Trophoblast cell (in vitro differentiated cells and primary cell): ENCODE results near the gene FBXW2.
A peak's percentile ranks its signal among the peaks of the same experiment; 100 is the strongest.

Source experiments
- DNase-seq, 2 donors: peaks; one replicate each; pipeline ENCODE4 v3.0.0-alpha.2; 2016
- H2AFZ ChIP-seq: 2 replicates; pipeline ENCODE4 v1.6.1; 2013; ENCODE audit warnings: low read length, moderate library complexity, mild to moderate bottlenecking; ENCODE audit not compliant: insufficient read depth, poor library complexity
- H2AK5ac ChIP-seq: 2 replicates; pipeline ENCODE4 v1.6.1; 2013; ENCODE audit warnings: mild to moderate bottlenecking, low read length
- H2BK120ac ChIP-seq: 2 replicates; pipeline ENCODE4 v1.6.1; 2013; ENCODE audit warnings: low read length, mild to moderate bottlenecking, moderate library complexity; ENCODE audit not compliant: insufficient read depth, poor library complexity
- H2BK12ac ChIP-seq: 2 replicates; pipeline ENCODE4 v1.6.1; 2013; ENCODE audit warnings: mild to moderate bottlenecking, low read length, moderate library complexity
- H2BK5ac ChIP-seq: 2 replicates; pipeline ENCODE4 v1.6.1; 2013; ENCODE audit warnings: low read length, low read depth, moderate library complexity, mild to moderate bottlenecking; ENCODE audit not compliant: poor library complexity
- H3K14ac ChIP-seq: 2 replicates; pipeline ENCODE4 v1.6.1; 2013; ENCODE audit warnings: mild to moderate bottlenecking, low read length
- H3K18ac ChIP-seq: 2 replicates; pipeline ENCODE4 v1.6.1; 2013; ENCODE audit warnings: mild to moderate bottlenecking, low read length
- H3K23ac ChIP-seq: 2 replicates; pipeline ENCODE4 v1.6.1; 2013; ENCODE audit warnings: low read length
- H3K27ac ChIP-seq: 2 replicates; pipeline ENCODE4 v1.5.1; 2013; ENCODE audit warnings: low read depth, mild to moderate bottlenecking, inconsistent platforms, low read length, moderate library complexity
- H3K27me3 ChIP-seq: 2 replicates; pipeline ENCODE4 v1.6.1; 2013; ENCODE audit warnings: inconsistent platforms, mild to moderate bottlenecking, low read length, moderate library complexity; ENCODE audit not compliant: insufficient read depth
- H3K36me3 ChIP-seq, 2 experiments: 1 replicate in 1 of 2; 2 replicates in 1 of 2; pipeline ENCODE4 v1.6.1; 2013; ENCODE audit warnings: low read length in 2 of 2, mild to moderate bottlenecking in 2 of 2, moderate library complexity in 1 of 2; ENCODE audit not compliant: insufficient read depth in 2 of 2, control insufficient read depth in 1 of 2
- H3K4ac ChIP-seq: 2 replicates; pipeline ENCODE4 v1.6.1; 2013; ENCODE audit warnings: low read depth, mild to moderate bottlenecking, low read length, moderate library complexity
- H3K4me1 ChIP-seq, 2 experiments: 1 replicate in 1 of 2; 2 replicates in 1 of 2; pipeline ENCODE4 v1.6.1; 2013; ENCODE audit warnings: low read length in 2 of 2, mild to moderate bottlenecking in 2 of 2, moderate library complexity in 1 of 2; ENCODE audit not compliant: insufficient read depth in 2 of 2, control insufficient read depth in 1 of 2
- H3K4me2 ChIP-seq: 2 replicates; pipeline ENCODE4 v1.6.1; 2013; ENCODE audit warnings: inconsistent platforms, mild to moderate bottlenecking, low read length, moderate library complexity
- H3K4me3 ChIP-seq: 2 replicates; pipeline ENCODE4 v1.5.1; 2013; ENCODE audit warnings: mild to moderate bottlenecking, low read depth, low read length, inconsistent platforms
- H3K79me1 ChIP-seq: one replicate; pipeline ENCODE4 v1.6.1; 2013; ENCODE audit warnings: low read length
- H3K79me2 ChIP-seq: 2 replicates; pipeline ENCODE4 v1.6.1; 2013; ENCODE audit warnings: low read length, mild to moderate bottlenecking; ENCODE audit not compliant: control insufficient read depth, insufficient read depth, poor library complexity
- H3K9ac ChIP-seq: 2 replicates; pipeline ENCODE4 v1.6.1; 2013; ENCODE audit warnings: mild to moderate bottlenecking, low read length
- H3K9me3 ChIP-seq: 2 replicates; pipeline ENCODE4 v1.6.1; 2013; ENCODE audit warnings: low read depth, mild to moderate bottlenecking, control low read depth, inconsistent platforms, low read length; ENCODE audit not compliant: insufficient read depth
- H4K12ac ChIP-seq: 2 replicates; pipeline ENCODE4 v1.6.1; 2013; ENCODE audit warnings: low read depth, mild to moderate bottlenecking, low read length, moderate library complexity
- H4K8ac ChIP-seq: 2 replicates; pipeline ENCODE4 v1.6.1; 2013; ENCODE audit warnings: low read depth, mild to moderate bottlenecking, low read length, moderate library complexity
- H4K91ac ChIP-seq: one replicate; pipeline ENCODE4 v1.6.1; 2013; ENCODE audit warnings: low read depth, mild to moderate bottlenecking, low read length, moderate library complexity
- WGBS: extraction: QIAGEN DNeasy Blood & Tissue Kit; methylation state at CpG from one replicate; pipeline ENCODE4 v1.1.7; 2013; ENCODE audit warnings: missing lambda C conversion rate; ENCODE audit not compliant: insufficient read length, insufficient coverage; ENCODE audit errors: extremely low coverage; 5-methylcytosine and 5-hydroxymethylcytosine counted together

The FBXW2 gene

GRCh38 chr9:120776788-120777187 lies 16.4 kb downstream of the FBXW2 start:
- no peak overlapping the region for H4K91ac ChIP-seq
- H3K36me3 ChIP-seq = peaks cover 6 to 18% of the 10 kb centered on the region in 2 experiments
- no peak overlapping the region for H2AFZ ChIP-seq
- no peak overlapping the region for H2AK5ac ChIP-seq
- no peak overlapping the region for H3K4ac ChIP-seq
- no peak overlapping the region for H3K4me2 ChIP-seq
- no peak overlapping the region for H3K9ac ChIP-seq
- H3K4me3 ChIP-seq = no peak overlapping the region
- no peak overlapping the region for H2BK12ac ChIP-seq
- no peaks in the 10 kb centered on the region for H3K4me1 ChIP-seq
- WGBS = no CpG with 5 or more reads among the region's 1 CpG
- H3K9me3 ChIP-seq = no peaks in the 10 kb centered on the region
- H2BK120ac ChIP-seq = no peak overlapping the region
- no peak overlapping the region for H3K23ac ChIP-seq
- H3K27me3 ChIP-seq = no peaks in the 10 kb centered on the region
- H3K18ac ChIP-seq = no peak overlapping the region
- no peaks in the 10 kb centered on the region for H3K79me2 ChIP-seq
- no peak overlapping the region for H3K27ac ChIP-seq
- DNase-seq = no peak
- no peak overlapping the region for H2BK5ac ChIP-seq
- H4K8ac ChIP-seq = no peak overlapping the region
- H4K12ac ChIP-seq = no peak overlapping the region
- no peak overlapping the region for H3K14ac ChIP-seq
- H3K79me1 ChIP-seq = no peaks in the 10 kb centered on the region

DNA sequence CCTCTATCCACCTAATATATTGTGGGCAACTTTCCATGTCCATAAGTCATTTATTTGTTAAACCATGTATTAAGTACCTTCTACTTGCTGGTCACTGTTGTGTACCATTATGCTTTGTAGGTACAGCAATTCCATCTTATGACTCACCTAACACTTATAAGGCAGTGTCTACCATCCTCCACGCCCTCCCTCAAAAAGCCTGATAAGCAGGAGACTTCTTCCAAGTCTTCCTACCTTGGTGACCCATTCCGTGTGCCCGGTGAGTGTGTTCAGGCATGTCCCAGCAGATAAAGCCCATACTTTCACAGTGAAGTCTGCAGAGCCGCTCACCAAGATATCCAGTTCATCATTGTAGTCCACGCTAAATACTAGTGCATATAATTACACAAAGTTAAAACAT lies 17.4 kb downstream of the FBXW2 start:
- H3K4me2 ChIP-seq = no peak overlapping the region
- H4K91ac ChIP-seq = no peak overlapping the region
- H3K27me3 ChIP-seq = no peaks in the 10 kb centered on the region
- H3K23ac ChIP-seq = no peak overlapping the region
- H3K14ac ChIP-seq = no peak overlapping the region
- H3K79me1 ChIP-seq = no peaks in the 10 kb centered on the region
- peak; percentile 39 to 42 for DNase-seq
- no peak overlapping the region for H2BK120ac ChIP-seq
- H3K4me1 ChIP-seq = no peaks in the 10 kb centered on the region
- H2AFZ ChIP-seq = no peak overlapping the region
- H2BK12ac ChIP-seq = no peak overlapping the region
- peaks cover 7 to 21% of the 10 kb centered on the region in 2 experiments for H3K36me3 ChIP-seq
- no peaks in the 10 kb centered on the region for H3K79me2 ChIP-seq
- no CpG with 5 or more reads among the region's 5 CpGs for WGBS
- H2BK5ac ChIP-seq = no peak overlapping the region
- H3K9me3 ChIP-seq = no peaks in the 10 kb centered on the region
- no peak overlapping the region for H4K12ac ChIP-seq
- H3K9ac ChIP-seq = no peak overlapping the region
- H2AK5ac ChIP-seq = no peak overlapping the region
- no peak overlapping the region for H3K4me3 ChIP-seq
- H3K4ac ChIP-seq = no peak overlapping the region
- H4K8ac ChIP-seq = no peak overlapping the region
- no peak overlapping the region for H3K27ac ChIP-seq
- H3K18ac ChIP-seq = no peak overlapping the region

DNA sequence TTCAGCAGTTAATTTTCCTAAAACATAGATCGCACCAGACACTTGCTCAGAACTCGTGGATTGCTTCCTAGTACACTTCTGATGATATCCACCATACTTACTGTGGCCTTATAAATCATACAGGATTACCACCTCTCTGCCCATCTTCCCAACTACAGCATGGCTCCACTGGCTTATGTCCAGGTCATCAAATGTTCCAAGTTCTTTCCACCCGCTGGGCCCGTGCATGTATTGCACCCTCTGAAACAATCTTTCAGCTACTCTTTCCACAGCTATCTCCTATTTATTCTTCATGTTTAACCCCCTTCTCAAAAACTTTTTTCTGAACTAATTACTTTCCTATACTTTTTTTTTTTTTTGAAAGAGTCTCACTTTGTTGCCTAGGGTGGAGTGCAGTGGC lies 18.5 kb downstream of the FBXW2 start:
- no CpG with 5 or more reads among the region's 4 CpGs for WGBS
- Histone ChIP-seq H4K8ac (no peak overlapping the region), H2BK12ac (no peak overlapping the region)

GRCh38 chr9:120773256-120773655 lies 20.0 kb downstream of the FBXW2 start:
- no peak overlapping the region for H3K4me2 ChIP-seq
- no CpG with 5 or more reads among the region's 3 CpGs for WGBS
- no peaks in the 10 kb centered on the region for H3K4me1 ChIP-seq
- no peak overlapping the region for H3K4ac ChIP-seq
- no peak overlapping the region for H2BK5ac ChIP-seq
- no peak overlapping the region for H3K4me3 ChIP-seq
- no peak overlapping the region for H3K27ac ChIP-seq
- H3K79me2 ChIP-seq = no peaks in the 10 kb centered on the region
- H4K8ac ChIP-seq = no peak overlapping the region
- no peak overlapping the region for H3K14ac ChIP-seq
- H2AFZ ChIP-seq = no peak overlapping the region
- no peak overlapping the region for H2BK120ac ChIP-seq
- no peak overlapping the region for H4K12ac ChIP-seq
- no peaks in the 10 kb centered on the region for H3K79me1 ChIP-seq
- H3K9ac ChIP-seq = no peak overlapping the region
- no peak overlapping the region for H3K23ac ChIP-seq
- no peak overlapping the region for H2AK5ac ChIP-seq
- no peak overlapping the region for H2BK12ac ChIP-seq
- no peaks in the 10 kb centered on the region for H3K9me3 ChIP-seq
- DNase-seq = no peak
- no peak overlapping the region for H4K91ac ChIP-seq
- H3K18ac ChIP-seq = no peak overlapping the region
- no peaks in the 10 kb centered on the region for H3K27me3 ChIP-seq
- H3K36me3 ChIP-seq = peaks cover 7 to 23% of the 10 kb centered on the region in 2 experiments

More for the DNA sequence above, 18.5 kb downstream of the FBXW2 start:
- Histone ChIP-seq H3K79me1 (no peaks in the 10 kb centered on the region), H3K79me2 (no peaks in the 10 kb centered on the region), H4K91ac (no peak overlapping the region), H2BK120ac (no peak overlapping the region), H3K9me3 (no peaks in the 10 kb centered on the region), H2AK5ac (no peak overlapping the region), H3K14ac (no peak overlapping the region), H3K4ac (no peak overlapping the region), H4K12ac (no peak overlapping the region), H3K36me3 (peaks cover 7 to 22% of the 10 kb centered on the region in 2 experiments), H3K9ac (no peak overlapping the region), H3K4me1 (no peaks in the 10 kb centered on the region), H3K18ac (no peak overlapping the region), H2AFZ (no peak overlapping the region), H3K27me3 (no peaks in the 10 kb centered on the region), H2BK5ac (no peak overlapping the region), H3K4me3 (no peak overlapping the region), H3K4me2 (no peak overlapping the region), H3K23ac (no peak overlapping the region), H3K27ac (no peak overlapping the region)
- DNase-seq = no peak
